ENCODE data around the gene BNC2.
A peak's percentile ranks its signal among the peaks of the same experiment; 100 is the strongest.

Gene BNC2

GRCh38 chr9:16514131-16514530, 356.3 kb downstream of the BNC2 start:
- H3K27ac ChIP-seq (ENCODE audit: poor library complexity, severe bottlenecking), result no peak overlapping the region
- H3K27me3 ChIP-seq (ENCODE audit: insufficient read depth, poor library complexity, severe bottlenecking), result no peaks in the 10 kb centered on the region
- no peak for TF ChIP-seq CTCF (IDR thresholded peaks at IDR 0.05; ENCODE audit: poor library complexity, severe bottlenecking)
- ATAC-seq (ENCODE audit: low read depth), result no peak
- H3K4me1 ChIP-seq (ENCODE audit: insufficient read depth, poor library complexity, severe bottlenecking), result peaks cover 9% of the 10 kb centered on the region
- H3K9me3 ChIP-seq (ENCODE audit: severe bottlenecking), result no peaks in the 10 kb centered on the region
- H3K36me3 ChIP-seq (ENCODE audit: low read depth), result no peaks in the 10 kb centered on the region
- DNase-seq (ENCODE audit: low spot score), result no peak
- no peak overlapping the region for H3K4me3 ChIP-seq (ENCODE audit: severe bottlenecking)

DNA sequence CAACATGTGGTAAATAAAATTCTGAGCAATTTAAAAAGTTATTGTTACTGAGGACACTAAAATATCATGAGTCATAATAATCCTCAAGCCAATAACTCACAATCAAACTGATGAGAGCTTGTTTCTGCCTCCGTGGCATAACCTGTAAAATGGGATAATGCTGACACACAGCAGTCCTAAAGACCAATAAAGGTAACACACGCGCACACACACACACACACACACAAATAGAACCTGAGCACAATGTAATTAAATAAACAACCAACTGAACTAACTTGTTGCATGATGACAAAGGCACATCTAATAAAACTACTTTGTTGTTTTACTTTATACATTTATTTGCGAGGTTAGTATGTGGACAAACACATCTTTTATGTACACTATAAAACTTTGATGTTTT, 358.2 kb downstream of the BNC2 start:
- H3K36me3 ChIP-seq (ENCODE audit: low read depth), result no peaks in the 10 kb centered on the region
- ATAC-seq (ENCODE audit: low read depth), result no peak
- H3K27ac ChIP-seq (ENCODE audit: poor library complexity, severe bottlenecking), result no peak overlapping the region
- H3K9me3 ChIP-seq (ENCODE audit: severe bottlenecking), result no peaks in the 10 kb centered on the region
- peaks cover 9% of the 10 kb centered on the region for H3K4me1 ChIP-seq (ENCODE audit: insufficient read depth, poor library complexity, severe bottlenecking)
- no peak overlapping the region for H3K4me3 ChIP-seq (ENCODE audit: severe bottlenecking)
- TF ChIP-seq CTCF (IDR thresholded peaks at IDR 0.05; ENCODE audit: poor library complexity, severe bottlenecking), result no peak
- no peaks in the 10 kb centered on the region for H3K27me3 ChIP-seq (ENCODE audit: insufficient read depth, poor library complexity, severe bottlenecking)
- no peak for DNase-seq (ENCODE audit: low spot score)

DNA sequence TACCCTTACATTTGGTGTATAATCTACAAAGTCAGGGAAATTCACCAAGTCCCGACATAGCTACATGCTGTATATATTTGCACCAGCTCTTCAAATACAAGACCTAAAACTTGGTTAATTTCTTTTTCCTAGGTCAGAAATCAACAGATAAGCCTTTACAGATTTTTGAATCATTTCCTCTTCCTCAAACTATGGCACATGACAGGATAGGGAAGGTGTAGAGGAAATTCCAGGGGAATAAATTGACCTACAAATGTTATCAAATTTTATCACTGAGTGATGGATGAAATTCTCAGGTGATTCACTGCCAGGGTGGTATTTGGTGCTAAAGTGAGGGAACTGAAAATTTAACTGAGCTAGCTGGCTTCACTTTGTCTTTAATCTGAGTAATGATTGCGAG, 360.0 kb downstream of the BNC2 start:
- Histone ChIP-seq H3K4me3 (ENCODE audit: severe bottlenecking) (no peak overlapping the region), H3K9me3 (ENCODE audit: severe bottlenecking) (no peaks in the 10 kb centered on the region), H3K27ac (ENCODE audit: poor library complexity, severe bottlenecking) (peak overlapping the region; percentile 41), H3K4me1 (ENCODE audit: insufficient read depth, poor library complexity, severe bottlenecking) (peaks cover 9% of the 10 kb centered on the region), H3K36me3 (ENCODE audit: low read depth) (no peaks in the 10 kb centered on the region), H3K27me3 (ENCODE audit: insufficient read depth, poor library complexity, severe bottlenecking) (no peaks in the 10 kb centered on the region)
- no peak for TF ChIP-seq CTCF (IDR thresholded peaks at IDR 0.05; ENCODE audit: poor library complexity, severe bottlenecking)
- no peak for DNase-seq (ENCODE audit: low spot score)
- ATAC-seq (ENCODE audit: low read depth), result no peak; the same call in 2 of the 3 replicates

- DNase-seq (ENCODE audit: low spot score) (no peak), ATAC-seq (ENCODE audit: low read depth) (no peak)
- Histone ChIP-seq H3K4me3 (ENCODE audit: severe bottlenecking) (no peak overlapping the region), H3K27me3 (ENCODE audit: insufficient read depth, poor library complexity, severe bottlenecking) (no peaks in the 10 kb centered on the region), H3K4me1 (ENCODE audit: insufficient read depth, poor library complexity, severe bottlenecking) (peaks cover 13% of the 10 kb centered on the region), H3K27ac (ENCODE audit: poor library complexity, severe bottlenecking) (peak overlapping the region; percentile 41), H3K9me3 (ENCODE audit: severe bottlenecking) (no peaks in the 10 kb centered on the region), H3K36me3 (ENCODE audit: low read depth) (no peaks in the 10 kb centered on the region)
- no peak for TF ChIP-seq CTCF (IDR thresholded peaks at IDR 0.05; ENCODE audit: poor library complexity, severe bottlenecking)
Measured at GRCh38 chr9:16509997-16510396, 360.5 kb downstream of the BNC2 start.

DNA sequence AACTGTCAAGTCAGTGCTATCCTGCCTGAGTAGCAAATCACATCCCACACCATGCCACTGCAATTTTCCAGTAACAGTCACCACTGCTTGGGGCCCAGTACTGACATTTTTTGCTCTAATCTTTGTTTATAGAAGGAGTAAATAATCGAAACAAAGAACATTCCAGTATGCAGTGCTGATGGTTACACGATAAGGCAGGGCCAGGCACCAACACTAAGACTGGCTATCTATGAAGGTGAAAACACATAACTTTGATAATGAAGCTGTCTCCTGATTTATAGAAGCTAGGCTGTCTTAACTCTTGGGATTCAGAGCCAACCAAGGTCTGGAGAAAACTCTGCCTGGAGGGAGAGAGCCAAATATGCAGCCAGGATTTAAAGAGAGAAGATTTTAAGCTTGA, 365.3 kb downstream of the BNC2 start:
- Histone ChIP-seq H3K36me3 (ENCODE audit: low read depth) (no peaks in the 10 kb centered on the region), H3K27ac (ENCODE audit: poor library complexity, severe bottlenecking) (no peak overlapping the region)
- no peak for DNase-seq (ENCODE audit: low spot score)

More for the DNA sequence above, 365.3 kb downstream of the BNC2 start:
- peaks cover 24% of the 10 kb centered on the region for H3K4me1 ChIP-seq (ENCODE audit: insufficient read depth, poor library complexity, severe bottlenecking)
- H3K27me3 ChIP-seq (ENCODE audit: insufficient read depth, poor library complexity, severe bottlenecking), result no peaks in the 10 kb centered on the region
- ATAC-seq (ENCODE audit: low read depth), result 0 out of 3 replicates have a peak, but pooled peaks have one; percentile 7
- no peak overlapping the region for H3K4me3 ChIP-seq (ENCODE audit: severe bottlenecking)
- no peak for TF ChIP-seq CTCF (IDR thresholded peaks at IDR 0.05; ENCODE audit: poor library complexity, severe bottlenecking)
- H3K9me3 ChIP-seq (ENCODE audit: severe bottlenecking), result no peaks in the 10 kb centered on the region

Measured in RWPE2 (cell line).